ENCODE measurements around the gene MELTF.
A peak's percentile ranks its signal among the peaks of the same experiment; 100 is the strongest.

The MELTF gene

DNA sequence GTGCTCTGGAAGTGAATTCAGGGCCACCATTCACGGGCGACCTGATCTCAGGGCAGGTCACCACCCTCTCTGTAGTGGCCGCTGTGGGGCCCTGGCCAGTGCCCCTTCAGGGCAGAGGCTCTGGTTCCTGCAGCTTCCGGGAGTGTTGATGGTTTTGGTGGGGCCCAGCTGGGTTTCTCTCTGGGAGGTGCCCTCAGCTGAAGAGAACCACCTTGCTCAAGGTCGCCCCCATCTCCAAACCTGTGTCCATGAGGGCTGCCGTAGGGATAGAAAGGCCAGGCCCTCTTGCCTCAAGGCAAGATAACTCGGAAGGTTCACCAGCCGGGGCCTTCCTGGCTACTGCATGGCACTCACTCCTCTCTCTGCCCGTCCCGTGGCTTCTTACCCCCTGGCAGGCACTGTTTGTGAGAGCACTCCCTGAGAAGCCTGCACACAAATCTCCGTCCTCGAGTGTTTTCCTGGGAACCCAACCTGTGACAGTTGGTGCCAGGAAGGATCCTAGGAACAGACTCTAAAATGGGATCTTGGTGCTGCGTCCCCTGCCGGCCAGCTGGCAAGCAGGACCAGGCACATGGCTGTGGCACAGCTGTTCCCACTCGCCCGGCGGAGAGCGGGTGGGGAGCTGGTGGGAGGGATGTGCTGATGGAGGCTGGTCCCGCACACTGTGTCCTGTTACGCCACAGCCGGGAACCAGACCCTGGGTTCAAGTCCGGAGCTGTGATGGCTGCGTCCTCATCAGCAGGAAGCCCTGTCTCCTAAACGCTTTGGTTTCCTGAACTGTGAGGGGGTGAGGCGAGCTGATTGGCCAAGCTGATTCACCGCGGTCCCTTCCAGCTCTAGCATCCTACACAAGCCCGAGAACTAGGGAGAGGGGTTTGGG lies 37.8 kb downstream of the MELTF start:
- DNase-seq: no peak

DNA sequence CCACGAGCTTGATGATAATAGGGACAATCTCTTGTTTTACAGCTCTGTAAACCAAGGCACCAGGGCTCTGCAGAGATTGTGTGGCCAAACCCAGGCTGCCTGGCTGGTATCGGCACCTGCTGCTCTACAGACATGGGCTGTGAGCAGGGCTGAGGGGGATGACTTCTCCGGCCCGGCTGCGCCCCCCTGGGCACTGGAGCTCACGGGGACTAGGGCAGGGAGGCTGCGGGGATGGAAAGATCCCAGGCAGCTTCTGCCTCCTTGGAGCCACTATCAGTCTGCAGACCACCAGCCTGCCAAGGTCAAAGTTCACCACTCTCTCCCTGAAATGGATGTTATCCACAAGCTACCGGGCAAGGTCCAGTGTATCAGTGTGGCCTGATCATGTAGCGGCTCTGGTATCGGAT lies 39.0 kb downstream of the MELTF start:
- DNase-seq: no peak

DNA sequence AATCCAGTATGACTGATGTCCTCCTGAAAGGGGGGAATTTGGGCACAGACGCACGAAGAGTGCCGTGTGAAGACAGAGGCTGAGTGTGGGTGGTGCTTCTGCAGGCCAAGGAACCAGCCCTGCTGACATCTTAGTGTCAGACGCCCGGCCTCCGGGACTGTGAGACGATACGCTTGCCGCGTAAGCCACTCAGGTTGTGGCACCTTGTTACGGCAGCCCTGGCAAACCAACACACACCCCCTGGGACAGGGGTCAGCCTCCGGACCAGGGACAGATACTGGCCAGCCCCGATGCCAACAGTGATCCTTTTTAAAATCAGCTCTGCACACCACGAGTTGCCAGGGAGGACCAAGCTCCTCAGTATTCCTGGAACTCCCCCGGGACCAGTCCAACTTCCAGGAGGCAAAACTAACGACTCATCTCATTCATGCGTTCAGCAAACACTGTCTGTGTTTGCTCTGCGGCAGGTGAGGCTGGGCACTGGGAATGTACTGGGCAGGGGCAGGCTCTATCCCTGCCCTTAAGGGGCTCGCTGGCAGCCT lies 39.8 kb downstream of the MELTF start:
- no peak for DNase-seq

DNA sequence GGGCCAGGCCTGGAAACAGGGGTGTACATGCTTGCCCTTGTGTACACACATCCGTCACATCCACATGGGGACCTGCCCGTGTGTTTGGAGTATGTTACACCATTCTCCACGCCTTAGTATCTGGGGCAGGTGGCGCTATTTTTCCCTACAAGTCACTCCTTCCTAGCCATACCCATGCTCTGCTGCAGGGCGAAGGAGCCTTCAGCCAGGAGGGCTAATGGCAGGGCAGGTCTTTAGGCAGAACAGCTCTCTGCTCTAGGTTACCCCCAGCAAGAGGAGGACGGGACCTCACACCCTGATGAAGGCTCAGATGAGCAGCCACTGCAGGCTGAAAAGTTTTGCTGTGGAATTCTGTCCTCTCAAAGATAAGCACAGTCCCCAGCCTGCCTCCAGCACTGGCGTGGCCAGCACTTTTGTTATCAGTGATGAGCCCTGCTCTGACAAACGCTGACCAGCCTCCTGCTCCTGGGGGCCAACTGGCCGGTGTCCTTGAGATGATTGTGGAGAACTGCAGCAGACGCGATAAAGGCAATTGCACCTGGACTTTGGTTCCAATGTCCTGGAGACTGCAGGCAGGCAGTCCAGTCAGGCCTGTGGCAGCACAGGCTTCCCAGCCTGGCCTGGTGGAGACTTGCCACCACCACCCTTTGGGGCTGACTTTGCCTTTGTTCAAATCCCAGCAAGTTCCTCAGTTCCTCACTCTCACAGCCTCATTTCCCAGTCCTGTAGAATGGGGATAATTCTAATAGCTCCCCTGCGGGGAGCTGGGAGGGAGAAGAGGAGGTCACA lies 41.2 kb downstream of the MELTF start:
- DNase-seq: no peak

DNA sequence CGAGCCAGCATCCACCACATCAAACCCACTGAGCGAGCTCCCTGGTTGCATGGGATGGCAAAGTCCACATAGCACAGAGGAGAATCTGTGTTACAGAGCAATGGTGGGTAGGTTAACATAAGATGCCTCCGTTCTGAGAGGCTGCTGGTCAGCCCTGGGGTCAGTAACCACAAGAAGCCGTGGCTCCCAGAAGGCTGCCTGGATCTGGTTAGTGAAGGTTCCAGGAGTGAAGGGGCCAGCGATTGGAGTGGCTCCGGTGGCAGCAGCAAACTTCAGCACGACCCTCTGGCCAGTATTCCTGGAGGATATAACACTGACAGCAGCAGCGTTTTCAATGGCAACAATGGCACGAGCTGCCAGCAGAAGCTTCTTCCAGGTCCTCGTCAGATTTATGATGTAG lies 42.6 kb downstream of the MELTF start:
- no peak for DNase-seq

DNA sequence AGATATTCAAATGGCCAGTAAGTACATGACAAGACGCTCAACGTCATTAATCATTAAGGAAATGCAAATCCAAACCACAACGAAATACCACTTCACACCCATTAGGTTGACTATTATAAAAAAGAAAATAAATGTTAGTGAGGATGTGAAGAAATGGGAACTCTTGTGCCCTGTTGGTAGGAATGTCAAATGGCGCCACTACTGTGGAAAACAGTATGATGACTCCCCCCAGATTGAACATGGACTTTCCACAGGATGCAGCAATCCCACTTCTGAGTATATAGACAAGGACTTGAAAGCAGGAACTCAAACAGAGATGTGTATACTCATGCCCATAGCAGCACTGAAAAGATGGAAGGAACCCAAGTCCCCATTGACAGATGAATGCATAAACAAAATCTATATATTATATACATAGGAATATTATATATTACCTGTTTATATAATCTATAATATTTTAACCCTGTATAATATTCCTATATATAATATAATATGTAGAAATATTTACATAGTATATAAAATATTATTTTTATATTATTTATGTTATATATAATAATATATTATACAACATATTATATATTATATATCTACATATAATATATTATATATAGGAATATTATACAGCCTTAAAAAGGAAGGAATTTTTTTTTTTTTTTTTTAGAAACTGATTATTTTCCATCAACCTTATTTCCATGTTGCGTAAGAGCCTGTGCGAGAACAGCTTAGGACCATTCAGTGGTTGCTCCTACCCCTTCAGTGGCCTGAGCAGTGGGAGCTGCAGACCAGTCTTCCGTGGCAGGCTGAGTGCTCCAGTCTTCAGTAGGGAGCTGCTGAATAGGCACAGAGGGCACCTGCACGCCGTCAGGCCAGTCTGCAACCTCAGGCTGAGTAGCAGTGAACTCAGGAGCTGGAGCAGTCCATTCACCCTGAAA lies 43.4 kb downstream of the MELTF start:
- no peak for DNase-seq

DNA sequence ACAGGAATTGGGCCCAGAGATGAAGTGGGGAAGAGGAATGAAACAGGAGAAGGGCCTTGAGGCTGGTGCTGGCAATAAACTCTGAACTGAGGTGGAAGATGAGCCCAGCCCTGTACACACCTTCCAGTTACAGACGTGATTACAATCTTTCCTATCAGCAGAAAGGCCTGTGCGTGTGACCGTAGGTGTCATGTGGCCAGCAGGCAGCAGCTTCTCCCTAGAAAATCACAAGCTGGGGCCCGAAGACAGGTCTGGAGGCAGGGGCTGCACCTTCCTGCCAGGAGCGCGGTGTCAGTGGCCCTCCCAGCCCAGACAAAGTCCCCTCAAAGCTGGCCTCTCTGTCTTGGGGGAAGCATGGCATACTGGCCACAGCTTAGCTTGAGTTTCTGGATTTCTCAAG lies 44.3 kb downstream of the MELTF start:
- no peak for DNase-seq

DNA sequence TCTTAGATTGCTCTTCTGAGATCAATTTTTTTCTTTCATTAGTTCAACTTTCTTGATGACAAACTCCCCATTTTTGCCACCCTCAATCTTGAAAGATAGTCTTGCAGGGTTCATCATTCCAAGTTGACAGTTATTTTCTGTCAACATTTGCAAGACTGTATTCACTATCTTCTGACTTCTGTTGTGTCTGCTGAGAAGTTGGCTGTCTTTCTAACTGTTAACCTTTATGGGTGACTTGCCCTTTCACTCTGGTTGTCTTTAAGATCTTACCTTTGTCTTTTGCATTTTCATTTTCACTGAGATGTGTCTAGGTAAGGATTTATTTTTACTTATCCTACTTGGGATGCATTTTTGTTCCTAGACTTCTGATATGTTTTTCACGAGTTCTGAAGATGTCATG lies 46.4 kb downstream of the MELTF start:
- DNase-seq: no peak

DNA sequence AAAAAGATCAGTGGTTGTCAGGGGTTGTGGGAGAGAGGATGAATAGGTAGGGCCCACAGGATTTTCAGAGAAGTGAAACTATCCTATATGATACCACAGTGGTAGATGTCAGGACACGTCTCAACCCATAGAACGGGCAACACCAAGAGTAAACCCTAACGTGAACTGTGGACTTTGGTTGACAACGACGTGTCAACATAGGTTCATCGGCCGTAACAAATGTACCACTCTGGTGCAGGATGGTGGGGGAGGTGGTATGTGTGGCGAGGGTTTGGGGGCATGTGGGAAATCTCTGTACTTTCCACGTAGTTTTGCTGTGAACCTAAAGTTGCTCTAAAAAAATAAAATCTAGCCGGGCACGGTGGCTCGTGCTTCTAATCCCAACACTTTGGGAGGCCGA lies 48.0 kb downstream of the MELTF start:
- DNase-seq: no peak

DNA sequence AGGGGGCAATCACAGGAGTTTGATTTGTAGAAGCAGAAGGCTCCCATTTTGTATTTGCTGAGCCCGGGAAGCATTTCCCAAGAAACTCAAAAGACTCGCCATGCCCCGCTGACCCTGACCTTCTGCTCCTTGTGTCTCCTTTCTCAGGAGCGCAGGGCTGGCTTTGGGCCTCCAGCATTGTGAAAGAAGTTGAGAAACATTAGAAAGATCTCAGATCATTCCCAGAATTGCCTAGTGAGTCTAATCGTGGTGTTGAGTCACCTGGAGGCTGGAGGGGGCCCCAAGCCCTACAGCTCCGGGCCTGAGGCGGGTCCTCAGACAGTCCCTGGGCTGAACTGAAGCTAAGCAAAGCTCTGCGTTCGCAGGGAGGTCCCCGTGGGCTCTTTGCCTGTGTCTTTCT lies 50.1 kb downstream of the MELTF start:
- no peak for DNase-seq

DNA sequence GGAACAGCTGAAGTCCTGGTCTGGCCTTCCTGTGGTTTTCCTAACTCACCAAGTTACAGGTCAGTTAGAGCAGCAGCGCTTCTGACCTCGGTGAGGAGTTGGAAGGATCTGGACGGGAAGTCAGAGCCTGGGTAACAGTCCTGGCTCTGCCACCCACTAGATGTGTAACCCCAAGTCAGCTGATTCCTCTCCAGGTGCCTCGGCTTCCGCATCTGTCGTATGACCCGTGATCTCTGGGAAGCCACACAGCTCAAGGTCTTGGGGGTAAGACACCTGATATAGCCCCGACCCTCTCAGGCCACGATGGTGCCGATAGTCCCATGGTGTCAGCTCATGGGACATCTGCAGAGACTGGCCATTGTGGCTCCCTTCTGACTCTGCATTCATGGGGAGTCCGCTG lies 52.7 kb downstream of the MELTF start:
- DNase-seq: no peak

DNA sequence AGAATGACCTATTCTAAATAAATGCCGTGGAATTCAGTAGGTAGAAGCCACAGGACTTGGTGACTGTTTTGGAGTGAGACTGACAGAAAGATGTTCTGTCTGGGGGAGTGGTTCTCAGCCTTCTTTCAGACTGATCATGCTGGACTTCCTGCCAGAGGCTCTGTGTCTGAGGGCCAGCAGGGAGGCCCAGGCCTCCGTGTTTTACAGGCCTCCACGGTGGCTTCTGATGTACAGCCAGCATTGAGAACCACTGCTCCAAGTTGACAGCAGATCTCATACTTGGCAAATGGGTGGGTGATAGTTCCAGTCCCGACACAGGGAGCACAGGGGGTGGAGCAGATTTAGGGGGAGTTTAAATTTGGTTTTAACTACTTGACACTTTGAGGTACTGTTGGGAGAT lies 54.3 kb downstream of the MELTF start:
- no peak for DNase-seq

DNA sequence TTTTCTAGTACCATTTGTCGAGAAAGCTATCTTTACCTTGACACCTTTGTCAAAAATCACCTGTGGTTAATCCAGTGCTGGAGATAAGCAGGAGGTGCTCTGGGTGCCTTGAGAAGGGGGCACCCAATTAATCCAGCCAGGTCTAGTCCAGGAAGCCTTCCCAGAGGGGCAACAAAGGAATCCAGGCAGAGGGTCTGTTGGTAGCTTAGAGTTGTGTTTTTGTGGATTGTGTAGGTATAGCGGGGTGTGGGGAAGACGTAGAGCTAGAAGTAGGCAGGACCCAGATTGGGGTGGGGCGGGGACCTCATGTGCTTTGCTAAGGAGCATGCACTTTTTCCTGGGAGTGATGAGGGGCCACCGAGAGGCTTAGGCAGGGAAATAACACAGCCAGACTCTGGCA lies 55.0 kb downstream of the MELTF start:
- DNase-seq: no peak

DNA sequence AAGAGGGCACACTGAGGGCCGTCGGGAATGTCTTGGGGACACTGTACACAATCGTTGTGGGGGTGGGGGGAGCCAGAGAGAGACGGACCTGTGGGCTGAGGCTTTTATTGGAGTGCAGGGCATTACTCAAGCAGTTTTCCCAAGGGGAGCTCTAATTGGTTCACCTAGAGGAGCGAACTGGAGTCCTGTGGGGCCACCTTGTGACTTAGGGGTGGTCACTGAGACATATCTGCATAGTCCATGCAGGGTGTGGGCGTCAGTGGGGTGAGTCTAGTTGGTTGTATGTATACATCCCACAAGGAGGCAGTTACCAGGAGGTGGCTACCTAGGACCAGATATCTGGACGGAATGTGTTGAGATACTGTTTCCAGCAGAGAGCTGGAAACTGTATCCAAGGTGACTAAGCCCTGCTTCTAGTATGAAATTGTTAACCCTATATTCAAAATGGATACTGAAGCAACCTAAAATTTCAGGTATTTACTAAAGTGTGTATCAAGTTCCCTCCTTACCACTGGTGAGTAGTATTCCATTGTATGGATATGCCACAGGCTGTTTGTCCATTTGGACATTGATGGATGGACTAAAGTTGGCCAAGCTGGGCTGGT lies 58.4 kb downstream of the MELTF start:
- no peak for DNase-seq

DNA sequence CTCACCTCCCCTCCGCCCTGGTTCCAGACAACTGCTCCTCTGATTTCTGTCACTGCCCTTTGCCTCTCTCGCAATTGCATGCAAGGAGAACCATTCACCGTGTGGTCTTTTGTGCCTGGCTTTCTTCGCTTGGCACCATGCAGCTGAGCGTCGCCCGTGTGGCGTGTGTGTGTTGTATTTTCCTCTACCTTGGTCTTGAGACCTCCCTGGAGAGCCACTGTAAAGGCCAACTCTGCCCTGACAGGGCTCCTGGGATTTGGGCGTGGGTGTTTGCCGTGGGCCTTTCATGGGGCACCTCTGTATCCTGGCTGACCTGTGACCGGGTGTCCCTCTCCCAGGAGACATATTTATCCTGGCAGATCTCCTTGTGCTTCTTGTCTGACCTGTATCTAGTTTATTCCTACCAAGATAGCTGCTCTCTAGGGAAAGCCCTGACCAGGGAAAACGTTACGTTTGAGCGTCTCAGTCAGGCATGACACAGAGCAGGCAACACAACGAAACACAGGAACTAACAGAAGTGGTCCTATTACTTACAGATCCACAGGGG lies 59.0 kb downstream of the MELTF start:
- DNase-seq: no peak

DNA sequence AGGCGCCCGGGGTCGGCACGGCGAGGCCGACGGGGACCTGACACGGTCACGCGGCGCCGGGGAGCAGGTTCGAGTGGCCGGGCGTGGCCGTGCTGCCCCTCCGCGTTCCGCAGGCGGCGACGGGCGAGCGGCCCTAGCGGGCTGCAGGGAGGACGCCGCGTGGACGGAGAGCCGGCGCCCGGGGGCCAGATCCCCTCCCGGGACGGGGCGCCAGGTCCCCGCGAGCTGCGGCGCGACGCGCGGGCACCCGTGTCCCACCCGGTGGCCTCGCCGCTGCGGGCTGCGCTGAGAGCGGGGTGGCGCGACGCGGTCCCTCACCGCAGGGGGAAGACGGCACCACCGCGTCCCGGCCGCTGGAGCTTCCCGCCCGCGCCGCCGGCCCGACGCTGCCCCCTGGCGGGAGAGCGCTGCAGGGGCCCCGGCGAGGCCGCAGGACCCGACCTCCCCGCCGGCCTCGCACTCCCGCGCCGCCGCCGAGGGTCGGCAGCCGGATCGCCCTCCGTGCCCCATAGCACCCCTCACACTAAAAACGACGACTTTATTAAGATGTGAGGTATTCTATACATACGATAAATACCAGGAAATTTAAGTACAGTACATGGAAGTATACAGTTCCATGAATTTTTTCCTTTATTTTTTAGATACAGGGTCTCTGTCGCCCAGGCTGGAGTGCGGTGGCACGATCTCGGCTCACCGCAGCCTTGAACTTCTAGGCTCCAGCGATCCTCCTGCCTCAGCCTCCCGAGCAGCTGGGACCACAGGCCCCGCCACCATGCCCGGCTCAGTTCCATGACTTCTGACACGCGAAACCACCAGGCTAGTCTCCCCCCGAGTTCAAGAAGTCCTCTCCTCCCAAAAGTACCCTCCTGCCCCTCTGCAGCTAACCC lies 59.7 kb downstream of the MELTF start:
- DNase-seq: peak; percentile 66

DNA sequence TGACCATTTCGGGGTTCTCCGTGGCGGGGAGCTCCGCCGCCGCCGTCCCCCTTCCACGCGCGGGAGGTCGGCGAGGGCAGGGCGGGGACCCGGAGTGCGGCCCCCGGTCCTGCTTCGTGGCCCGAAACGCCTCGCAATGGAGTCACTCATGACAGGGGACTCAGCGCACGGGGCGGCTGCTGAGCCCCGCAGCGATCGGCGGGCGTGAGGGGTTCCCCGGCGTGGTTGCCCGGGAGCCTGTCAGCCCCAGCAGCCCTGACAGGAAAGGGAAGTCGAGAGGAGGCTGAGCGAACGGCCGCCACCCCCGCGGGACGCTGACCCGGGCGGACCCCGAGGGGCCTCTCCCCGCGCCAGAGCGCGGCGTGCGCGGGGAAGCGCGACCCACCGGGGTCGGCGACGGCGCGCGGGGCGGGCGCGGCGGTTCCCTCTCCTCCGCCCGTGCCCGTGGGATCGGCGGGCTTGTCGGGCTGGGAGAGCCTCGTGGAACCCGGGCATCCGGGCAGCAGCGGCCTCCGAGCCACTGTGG lies 60.4 kb downstream of the MELTF start:
- DNase-seq: peak; percentile 34

DNA sequence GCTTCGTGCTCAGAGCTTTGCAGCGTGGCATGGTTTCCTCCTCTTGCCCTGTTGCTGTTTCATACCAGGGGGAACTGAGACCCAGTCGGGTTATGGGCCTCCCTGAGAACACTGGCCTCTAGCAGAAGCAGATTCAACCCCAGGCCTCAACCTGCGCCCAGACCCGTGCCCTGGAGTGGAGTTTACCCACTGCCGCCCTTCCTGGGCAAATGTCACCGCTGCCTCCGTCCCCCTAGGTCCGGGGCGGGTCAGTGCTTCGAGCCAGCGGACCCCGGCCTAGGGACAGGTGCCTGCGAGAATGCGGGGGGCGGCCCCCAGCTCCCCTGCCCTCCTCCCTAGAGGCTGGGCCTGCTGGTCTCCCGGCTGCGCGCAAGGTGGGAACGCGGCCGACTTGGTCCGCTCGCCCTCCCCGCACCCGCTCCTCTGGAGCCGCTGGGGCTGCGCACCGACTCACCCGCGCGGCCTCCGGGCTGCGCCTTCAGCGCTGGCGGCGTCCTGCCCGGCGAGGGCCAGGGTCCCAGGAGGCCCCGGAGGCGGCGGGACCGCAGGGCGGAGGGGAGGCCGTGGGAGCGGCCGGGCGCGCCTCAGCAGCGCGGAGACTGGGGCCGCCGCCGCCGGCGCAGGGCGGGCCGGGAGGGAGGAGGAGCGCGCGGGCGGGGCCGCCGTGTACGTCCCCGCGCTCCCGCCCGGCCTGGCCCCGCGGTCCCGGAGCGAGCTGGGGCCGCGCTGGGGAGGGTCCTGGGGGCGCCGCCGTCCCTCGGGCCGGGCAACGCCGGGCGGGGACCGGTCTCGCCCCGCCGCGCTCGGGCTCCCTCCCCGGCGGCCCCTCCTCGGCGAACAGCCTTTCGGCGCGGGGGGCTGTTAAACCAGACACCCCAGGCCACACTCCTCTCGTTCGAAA lies 61.1 kb downstream of the MELTF start, which contains the start of gene PIGZ:
Gene PIGZ (minus strand): TSS at position 601 of the 901 bp plus-strand sequence. CDS start 16,802 bp downstream, outside the sequence.
- peak; percentile 42 for DNase-seq

Data from activated CD8-positive, alpha-beta memory T cell treated with anti-CD3 and anti-CD28 coated beads, Interleukin-2, amount 50 U/mL, for 4 hours (primary cell).